GM06990 (cell line): ENCODE measurements around the gene UGT1A5.

ENCODE experiments used
- DNase-seq: peaks from one replicate; pipeline ENCODE4 v3.0.0-alpha.2; 2011; ENCODE audit not compliant: insufficient read length; ENCODE audit errors: extremely low read depth
- H3K27me3 ChIP-seq: replicated peaks from 2 replicates; pipeline ENCODE4 v1.6.0; 2011; ENCODE audit warnings: low read length; ENCODE audit not compliant: control insufficient read depth, insufficient read depth
- H3K36me3 ChIP-seq: 2 replicates; pipeline ENCODE4 v1.5.1; 2011; ENCODE audit warnings: low read length; ENCODE audit not compliant: control insufficient read depth, insufficient read depth
- H3K4me3 ChIP-seq: replicated peaks from 2 replicates; pipeline ENCODE4 v1.5.1; 2011; ENCODE audit warnings: low read depth, mild to moderate bottlenecking, control low read depth, low read length
- CTCF ChIP-seq: IDR thresholded peaks from 2 replicates; pipeline ENCODE4 v1.5.1; 2011; ENCODE audit warnings: low read length, control low read depth, mild to moderate bottlenecking, inconsistent platforms; ENCODE audit not compliant: insufficient read depth, poor library complexity, severe bottlenecking

The UGT1A5 gene

GRCh38 chr2:233793465-233794127 is 80.9 kb downstream of the UGT1A5 start:
- Histone ChIP-seq H3K4me3 (no peak overlapping the region), H3K27me3 (no peaks in the 10 kb centered on the region; the same call in 1 of the 2 replicates), H3K36me3 (no peaks in the 10 kb centered on the region)
- TF ChIP-seq CTCF = no peak
- no peak for DNase-seq

GRCh38 chr2:233794128-233794658 is 81.5 kb downstream of the UGT1A5 start:
- no peak for DNase-seq
- Histone ChIP-seq H3K4me3 (no peak overlapping the region), H3K36me3 (no peaks in the 10 kb centered on the region), H3K27me3 (no peaks in the 10 kb centered on the region; the same call in 1 of the 2 replicates)
- TF ChIP-seq CTCF = no peak

GRCh38 chr2:233795735-233796171 is 83.0 kb downstream of the UGT1A5 start:
- H3K36me3 ChIP-seq = no peaks in the 10 kb centered on the region
- DNase-seq = no peak
- no peaks in the 10 kb centered on the region; the same call in 1 of the 2 replicates for H3K27me3 ChIP-seq
- H3K4me3 ChIP-seq = no peak overlapping the region
- no peak for TF ChIP-seq CTCF

- H3K4me3 ChIP-seq = no peak overlapping the region
- H3K27me3 ChIP-seq = no peaks in the 10 kb centered on the region; the same call in 1 of the 2 replicates
- no peak for DNase-seq
- no peaks in the 10 kb centered on the region for H3K36me3 ChIP-seq
- TF ChIP-seq CTCF = no peak
Observed at GRCh38 chr2:233796254-233796653, 83.5 kb downstream of the UGT1A5 start.

GRCh38 chr2:233798335-233799086 is 85.8 kb downstream of the UGT1A5 start:
- TF ChIP-seq CTCF = no peak
- no peaks in the 10 kb centered on the region for H3K36me3 ChIP-seq
- no peak overlapping the region for H3K4me3 ChIP-seq
- DNase-seq = no peak
- no peaks in the 10 kb centered on the region; the same call in 1 of the 2 replicates for H3K27me3 ChIP-seq
